Psoas muscle (tissue), 8 donors: ENCODE measurements around the gene FSTL4. TPM values are rescaled to one million over a fixed set of nuclear protein-coding genes. Genes with fewer than 3 reads are reported as not detected.

Source experiments
- ATAC-seq, 4 donors: fragments of 200-7000 bp; cut with Tn5 transposase; one replicate each; pipeline ENCODE4 v1.9.1; 2020; ENCODE audit warnings: moderate library complexity in 3 of 4, mild to moderate bottlenecking in 2 of 4
- DNase-seq, 2 donors: peaks; one replicate each; pipeline ENCODE4 v3.0.0-alpha.2; 2020
- H3K27ac ChIP-seq: fragments of 200-600 bp; one replicate; pipeline ENCODE4 v1.8.0; 2022
- H3K27me3 ChIP-seq, 3 donors: fragments of 200-600 bp in 1 of 3; one replicate each; pipeline versions ENCODE4 v1.6.1 to v1.8.0; 2013 to 2022; ENCODE audit warnings: low read length in 2 of 3, mild to moderate bottlenecking in 2 of 3, moderate library complexity in 1 of 3; ENCODE audit not compliant: insufficient read depth in 3 of 3
- H3K36me3 ChIP-seq, 2 donors: fragments of 200-600 bp in 1 of 2; one replicate each; pipeline versions ENCODE4 v1.6.1 to v1.8.0; 2013 to 2022; ENCODE audit warnings: low read depth in 1 of 2, mild to moderate bottlenecking in 1 of 2, moderate library complexity in 1 of 2; ENCODE audit not compliant: insufficient read depth in 1 of 2
- H3K4me1 ChIP-seq: fragments of 200-600 bp; one replicate; pipeline ENCODE4 v1.8.0; 2022
- H3K4me3 ChIP-seq: fragments of 200-600 bp; one replicate; pipeline ENCODE4 v1.8.0; 2022; ENCODE audit warnings: mild to moderate bottlenecking
- H3K9me3 ChIP-seq: fragments of 200-600 bp; one replicate; pipeline ENCODE4 v1.8.0; 2022
- CTCF ChIP-seq: fragments of 200-600 bp; IDR thresholded peaks from one replicate; pipeline ENCODE4 v1.8.0; 2022; ENCODE audit warnings: antibody characterized with exemption
- WGBS, 3 donors: extraction: QIAGEN DNeasy Blood & Tissue Kit; methylation state at CpG; one replicate each; pipeline versions ENCODE4 v1.1.6 to v1.1.7; 2013; 5-methylcytosine and 5-hydroxymethylcytosine counted together
- intact Hi-C, 2 donors: fragments of 100-400 bp; cut with DNase I; formaldehyde crosslinking; loops; one replicate each; pipeline versions ENCODE4 v1.11.0 to v1.14.2; 2022
- polyA plus RNA-seq, 3 donors: library from polyadenylated mRNA; stranded (reverse); fragments of 200-250 nt; gene quantifications; one replicate each; pipeline ENCODE4 v1.2.3, GENCODE V29; 2013
- total RNA-seq, 4 donors: library from RNA; stranded (reverse); fragmentation: NEBNext Ultra II Directional in 2 of 4; extraction: Animal tissue kit (Norgen Biotek cat#: 25700) in 2 of 4; gene quantifications; one replicate each; pipeline versions ENCODE4 v1.2.1 to v1.2.4, GENCODE V29; 2021 to 2023
- donor health status: healthy with polysubstance abuse.
- donor health status: DM: no; HTN: no; CAD: no; lungs with moderate emphysema.
- donor health status: Bipolar disorder and iron deficiency.
- donor health status: healthy.
- donor health status: DM: yes; HTN: yes; CAD: no.
- donor health status: DM: no; HTN: no; CAD: no.
- donor health status: DM: no; HTN: no; CAD: no.
- donor health status: DM: yes; HTN: yes; CAD: no.

FSTL4 gene
- total and polyA plus RNA-seq, 7 donors, result 0.07 to 0.81 (median 0.24) TPM

DNA sequence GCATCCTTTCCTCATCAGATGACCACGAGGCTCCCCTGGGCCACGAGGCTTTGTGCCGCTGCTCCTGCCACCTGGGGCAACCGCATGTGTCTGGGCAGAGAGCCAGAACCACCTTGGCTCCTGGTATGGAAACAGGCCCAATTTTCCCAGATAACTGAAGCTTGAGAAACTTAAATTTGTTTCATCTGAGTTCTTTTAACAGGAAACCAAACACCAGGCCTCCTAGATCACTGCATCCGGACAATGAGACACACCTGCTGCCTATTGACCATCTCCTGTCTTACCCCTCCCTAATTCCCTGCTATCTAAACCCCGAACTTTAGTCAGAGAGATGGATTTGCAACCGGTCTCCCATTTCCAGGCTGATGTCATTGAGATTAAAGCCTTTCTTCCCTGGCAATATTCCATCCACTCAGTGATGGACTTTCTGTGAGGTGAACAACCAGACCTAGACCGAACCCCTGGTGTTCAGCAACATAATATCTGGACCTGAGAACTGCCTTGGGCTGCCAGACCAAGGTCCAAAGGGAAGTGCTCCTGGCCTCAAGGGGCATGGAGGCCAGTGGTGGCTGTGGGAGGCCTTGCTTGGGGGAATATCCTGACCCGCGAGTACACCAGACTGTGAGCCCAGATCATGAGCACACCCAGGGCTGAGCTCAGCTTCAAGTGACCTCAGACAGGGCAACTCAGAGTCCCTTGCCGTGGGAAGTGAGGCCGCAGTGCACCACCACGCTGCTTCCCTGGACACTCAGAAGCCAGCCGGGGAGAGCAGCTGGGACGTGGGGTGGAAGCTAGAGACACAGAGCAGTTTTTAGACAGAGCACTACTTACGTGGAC is 360.8 kb downstream of the FSTL4 start:
- H3K4me1 ChIP-seq, result peaks cover 24% of the 10 kb centered on the region
- WGBS, 3 donors, result 71 to 79% (median 78%) methylated on average over 16 of the region's 16 CpGs
- DNase-seq (no peak), ATAC-seq (no peak)
- H3K9me3 ChIP-seq, result no peaks in the 10 kb centered on the region
- no peak for TF ChIP-seq CTCF
- H3K27ac ChIP-seq, result no peak overlapping the region
- intact Hi-C loops, result loop anchor here in 1 of 2 donors (10.0 kb wide), 1 partner anchor 137 kb away; no protein-coding TSS in a partner anchor
- no peaks in the 10 kb centered on the region for H3K36me3 ChIP-seq
- H3K4me3 ChIP-seq, result no peak overlapping the region
- no peaks in the 10 kb centered on the region for H3K27me3 ChIP-seq

GRCh38 chr5:133250527-133250926 is 361.8 kb downstream of the FSTL4 start:
- H3K27me3 ChIP-seq, result no peaks in the 10 kb centered on the region
- peaks cover 24% of the 10 kb centered on the region for H3K4me1 ChIP-seq
- DNase-seq (no peak), ATAC-seq (no peak)
- H3K4me3 ChIP-seq, result no peak overlapping the region
- no peak overlapping the region for H3K27ac ChIP-seq
- 86 to 95% (median 93%) methylated on average over 10 of the region's 10 CpGs for WGBS, 3 donors
- H3K36me3 ChIP-seq, result no peaks in the 10 kb centered on the region
- no peaks in the 10 kb centered on the region for H3K9me3 ChIP-seq
- intact Hi-C loops, result loop anchor here in 1 of 2 donors (10.0 kb wide), 1 partner anchor 136 kb away; no protein-coding TSS in a partner anchor
- TF ChIP-seq CTCF, result no peak

DNA sequence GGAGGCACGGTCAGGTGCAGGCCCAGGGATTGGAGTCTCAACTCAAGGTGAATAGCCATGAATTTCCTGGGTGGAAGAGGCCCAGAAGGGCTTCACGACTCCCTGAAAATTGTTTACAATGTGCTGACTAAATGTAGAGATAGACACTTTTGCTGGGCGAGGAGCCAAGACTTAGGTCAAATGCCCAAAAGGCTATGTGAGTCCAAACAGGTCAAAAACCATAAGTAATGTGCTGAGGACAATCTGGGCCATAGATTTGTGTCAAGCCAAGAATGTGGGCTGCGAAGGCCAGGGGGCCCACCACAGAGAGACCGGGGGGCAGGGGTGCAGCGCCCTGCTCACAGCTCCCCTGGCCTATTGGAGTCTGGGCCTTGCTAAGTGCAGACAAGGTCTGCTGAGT is 362.7 kb downstream of the FSTL4 start:
- intact Hi-C loops, result loop anchor here (2.0 to 5.0 kb wide), 3 partner anchors 131 to 367 kb away; no protein-coding TSS in a partner anchor
- no peak overlapping the region for H3K27ac ChIP-seq

DNA sequence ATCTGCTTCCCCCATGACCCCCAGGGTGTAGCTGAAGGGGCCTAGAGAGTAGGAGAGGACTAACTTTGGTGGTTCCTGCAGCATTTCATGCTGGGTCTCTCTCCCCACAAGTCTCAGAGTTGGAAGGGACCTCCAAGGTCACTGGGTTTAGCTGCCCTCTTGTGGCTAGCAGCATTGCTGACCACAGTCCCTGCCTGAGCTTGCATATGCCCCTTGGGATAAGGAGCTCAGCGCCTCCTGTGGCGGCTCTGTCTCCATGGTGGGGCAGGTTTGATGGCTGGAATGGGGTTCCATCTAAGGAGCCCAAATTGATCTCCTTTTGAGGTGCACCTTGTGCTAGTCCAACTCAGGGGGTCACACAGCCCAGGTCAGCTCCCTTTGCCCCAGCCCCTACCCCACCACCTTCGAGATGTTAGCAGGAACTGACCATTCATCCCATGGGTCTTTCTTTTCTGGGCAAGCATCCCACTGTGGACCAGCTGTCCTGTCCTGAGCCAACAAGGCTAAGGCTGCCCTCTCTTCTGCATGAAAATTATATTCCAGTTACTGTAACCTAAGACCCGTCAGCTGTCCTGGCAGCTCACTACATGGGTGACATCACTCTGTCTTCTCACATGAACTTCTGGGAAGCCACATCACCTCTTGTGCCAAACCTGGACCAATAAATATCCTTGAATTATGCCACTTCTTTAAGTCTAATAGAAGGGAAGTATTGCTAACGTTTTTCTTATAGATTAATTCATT is 364.3 kb downstream of the FSTL4 start:
- 20 to 30% (median 20%) methylated on average over 5 of the region's 5 CpGs for WGBS, 3 donors
- Histone ChIP-seq H3K4me1 (peaks cover 27% of the 10 kb centered on the region), H3K4me3 (no peak overlapping the region), H3K9me3 (no peaks in the 10 kb centered on the region), H3K27ac (peak overlapping the region; percentile 71), H3K27me3 (no peaks in the 10 kb centered on the region), H3K36me3 (no peaks in the 10 kb centered on the region)
- ATAC-seq (peak; percentile 93 to 96 (median 94)), DNase-seq (peak; percentile 55 to 80)
- intact Hi-C loops, result loop anchor here (1.0 to 5.0 kb wide), 4 partner anchors 37 to 366 kb away; no protein-coding TSS in a partner anchor
- TF ChIP-seq CTCF, result peak; percentile 62

More for the DNA sequence above, 362.7 kb downstream of the FSTL4 start:
- H3K36me3 ChIP-seq, result no peaks in the 10 kb centered on the region
- no peak overlapping the region for H3K4me3 ChIP-seq
- H3K9me3 ChIP-seq, result no peaks in the 10 kb centered on the region
- WGBS, 3 donors, result 83 to 88% (median 84%) methylated on average over 6 of the region's 6 CpGs
- no peak for TF ChIP-seq CTCF
- no peaks in the 10 kb centered on the region for H3K27me3 ChIP-seq
- DNase-seq, result no peak
- ATAC-seq, result no peak
- H3K4me1 ChIP-seq, result peaks cover 24% of the 10 kb centered on the region
